ENCODE measurements around the gene SMOC2. TPM values are rescaled to one million over a fixed set of nuclear protein-coding genes. Genes with fewer than 3 reads are reported as not detected.

Gene SMOC2
- total RNA-seq, 4 donors from 2014 or later: 45.8 to 382 (median 160) TPM

DNA sequence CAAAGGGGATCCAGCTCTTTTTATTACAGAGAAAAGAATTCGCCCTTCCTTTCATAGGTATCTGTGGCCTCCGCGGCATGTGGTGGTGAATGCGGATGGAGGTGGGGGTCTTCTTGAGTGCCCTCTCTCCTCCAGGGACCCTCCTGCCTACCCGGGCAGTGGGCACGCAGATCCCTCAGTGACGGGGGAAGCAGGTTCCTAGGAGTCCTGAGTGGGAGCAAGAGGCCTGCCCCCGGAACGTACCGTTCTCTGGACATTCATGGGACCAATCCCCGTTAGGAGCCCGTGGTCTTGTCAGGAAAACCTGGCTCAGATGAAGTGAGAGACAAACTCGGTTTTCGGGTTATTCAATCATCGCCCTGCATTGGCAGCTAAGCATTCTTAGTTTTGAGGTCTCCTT is 56.4 kb downstream of the SMOC2 start:
- WGBS, 2 donors (ENCODE audit: low coverage in 1 of 2): 90 to 93% methylated on average over 3 to 7 of the region's 15 CpGs
- Histone ChIP-seq H3K27ac (no peak overlapping the region), H3K4me1 (peaks cover 0 to 25% (median 3%) of the 10 kb centered on the region in 3 donors), H3K4me3 (no peak overlapping the region), H3K36me3 (no peaks in the 10 kb centered on the region), H3K9me3 (no peaks in the 10 kb centered on the region), H3K27me3 (no peaks in the 10 kb centered on the region)
- ATAC-seq: no peak
- TF ChIP-seq POLR2A (IDR thresholded peaks at IDR 0.05): no peak
- TF ChIP-seq, protein P1, sequence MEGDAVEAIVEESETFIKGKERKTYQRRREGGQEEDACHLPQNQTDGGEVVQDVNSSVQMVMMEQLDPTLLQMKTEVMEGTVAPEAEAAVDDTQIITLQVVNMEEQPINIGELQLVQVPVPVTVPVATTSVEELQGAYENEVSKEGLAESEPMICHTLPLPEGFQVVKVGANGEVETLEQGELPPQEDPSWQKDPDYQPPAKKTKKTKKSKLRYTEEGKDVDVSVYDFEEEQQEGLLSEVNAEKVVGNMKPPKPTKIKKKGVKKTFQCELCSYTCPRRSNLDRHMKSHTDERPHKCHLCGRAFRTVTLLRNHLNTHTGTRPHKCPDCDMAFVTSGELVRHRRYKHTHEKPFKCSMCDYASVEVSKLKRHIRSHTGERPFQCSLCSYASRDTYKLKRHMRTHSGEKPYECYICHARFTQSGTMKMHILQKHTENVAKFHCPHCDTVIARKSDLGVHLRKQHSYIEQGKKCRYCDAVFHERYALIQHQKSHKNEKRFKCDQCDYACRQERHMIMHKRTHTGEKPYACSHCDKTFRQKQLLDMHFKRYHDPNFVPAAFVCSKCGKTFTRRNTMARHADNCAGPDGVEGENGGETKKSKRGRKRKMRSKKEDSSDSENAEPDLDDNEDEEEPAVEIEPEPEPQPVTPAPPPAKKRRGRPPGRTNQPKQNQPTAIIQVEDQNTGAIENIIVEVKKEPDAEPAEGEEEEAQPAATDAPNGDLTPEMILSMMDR (IDR thresholded peaks at IDR 0.05): no peak
- TF ChIP-seq EP300 (IDR thresholded peaks at IDR 0.05): no peak
- no peak for TF ChIP-seq POLR2AphosphoS5 (IDR thresholded peaks at IDR 0.05)

DNA sequence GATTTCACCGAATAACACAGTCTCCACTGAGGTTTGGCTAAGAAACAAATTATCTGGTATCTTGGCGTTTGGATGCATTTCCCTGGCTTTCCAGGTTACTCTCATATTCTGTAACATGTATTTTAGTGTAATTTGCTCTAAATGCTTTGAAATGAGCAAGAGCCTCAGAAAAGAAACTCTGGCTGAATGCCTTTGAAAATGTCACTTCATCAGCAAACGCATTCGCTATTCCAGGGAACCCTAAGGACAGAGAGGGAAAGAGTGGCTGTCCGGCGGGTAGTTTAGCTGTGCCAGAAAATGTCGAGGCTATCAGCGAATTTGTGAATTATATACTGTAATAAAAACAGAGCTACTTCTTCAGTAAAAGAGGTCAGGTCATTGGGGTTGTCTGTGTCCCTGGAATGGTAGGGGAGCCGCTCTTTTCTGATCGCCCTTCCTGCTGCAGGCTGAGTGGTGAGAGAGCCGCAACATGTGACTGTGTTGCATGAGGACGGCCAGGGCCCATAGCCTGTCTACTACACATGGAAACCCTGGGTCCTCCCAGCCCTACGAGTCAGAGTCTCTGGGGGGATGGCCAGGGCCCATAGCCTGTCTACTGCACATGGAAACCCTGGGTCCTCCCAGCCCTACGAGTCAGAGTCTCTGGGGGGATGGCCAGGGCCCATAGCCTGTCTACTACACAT is 57.3 kb downstream of the SMOC2 start:
- no peak overlapping the region for H3K4me3 ChIP-seq
- no peaks in the 10 kb centered on the region for H3K36me3 ChIP-seq
- no peaks in the 10 kb centered on the region for H3K9me3 ChIP-seq
- TF ChIP-seq, protein P1 (IDR thresholded peaks at IDR 0.05): no peak
- TF ChIP-seq POLR2A (IDR thresholded peaks at IDR 0.05) (no peak), POLR2AphosphoS5 (IDR thresholded peaks at IDR 0.05) (no peak), EP300 (IDR thresholded peaks at IDR 0.05) (no peak)
- H3K4me1 ChIP-seq: peaks cover 0 to 25% (median 3%) of the 10 kb centered on the region in 3 donors
- ATAC-seq: no peak
- no peaks in the 10 kb centered on the region for H3K27me3 ChIP-seq
- 84 to 86% methylated on average over 6 to 10 of the region's 14 CpGs for WGBS, 2 donors (ENCODE audit: low coverage in 1 of 2)
- H3K27ac ChIP-seq: no peak overlapping the region

DNA sequence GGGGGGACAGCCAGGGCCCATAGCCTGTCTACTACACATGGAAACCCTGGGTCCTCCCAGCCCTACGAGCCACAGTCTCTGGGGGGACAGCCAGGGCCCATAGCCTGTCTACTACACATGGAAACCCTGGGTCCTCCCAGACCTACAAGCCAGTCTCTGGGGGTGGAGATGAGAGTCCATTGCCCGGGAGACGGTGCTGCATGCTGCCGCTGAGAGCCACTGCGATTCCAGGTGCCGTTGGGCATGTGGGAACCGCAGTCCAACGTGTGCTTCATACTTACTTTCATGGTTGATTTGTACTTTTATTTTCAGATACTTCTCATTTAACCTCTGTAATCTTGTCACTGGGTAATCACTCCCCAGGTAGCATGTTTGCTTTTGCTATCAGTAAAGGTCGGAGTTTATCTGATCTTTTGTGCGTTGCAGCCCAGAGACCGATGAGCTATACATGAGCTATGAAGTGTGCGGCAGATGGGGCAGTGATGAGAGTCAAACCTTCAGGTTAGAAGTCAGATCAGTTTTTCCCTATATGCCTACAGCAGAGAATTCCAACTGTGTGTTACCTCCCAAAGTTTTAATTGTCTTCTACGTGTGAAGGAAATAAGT is 58.2 kb downstream of the SMOC2 start:
- no peak for ATAC-seq
- TF ChIP-seq, protein P1 (IDR thresholded peaks at IDR 0.05): no peak
- TF ChIP-seq POLR2A (IDR thresholded peaks at IDR 0.05): no peak
- Histone ChIP-seq H3K4me1 (peaks cover 0 to 20% (median 3%) of the 10 kb centered on the region in 3 donors), H3K9me3 (no peaks in the 10 kb centered on the region), H3K36me3 (no peaks in the 10 kb centered on the region), H3K27me3 (no peaks in the 10 kb centered on the region), H3K27ac (no peak overlapping the region), H3K4me3 (no peak overlapping the region)
- 61 to 80% methylated on average over 3 to 9 of the region's 13 CpGs for WGBS, 2 donors (ENCODE audit: low coverage in 1 of 2)

DNA sequence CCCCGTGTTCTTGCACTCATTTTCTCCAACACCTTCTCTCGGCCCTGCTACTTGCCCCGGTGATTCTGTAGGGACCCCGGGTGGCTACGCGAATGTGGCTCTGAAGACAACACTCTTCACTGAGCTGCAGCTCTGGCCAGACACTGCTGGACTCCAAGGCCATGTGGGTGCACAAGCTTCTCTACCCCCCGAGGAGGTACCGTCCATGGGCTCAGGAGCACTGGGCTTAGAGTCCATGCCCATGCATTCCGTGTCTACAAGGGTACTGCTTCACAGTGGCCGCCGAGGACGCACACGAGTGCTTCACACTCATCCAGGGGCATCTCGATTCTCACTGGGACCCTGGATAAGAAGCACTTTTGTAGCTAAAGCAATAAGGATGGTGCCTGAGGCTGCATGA is 59.5 kb downstream of the SMOC2 start:
- H3K4me3 ChIP-seq: no peak overlapping the region
- H3K27ac ChIP-seq: no peak overlapping the region
- no peaks in the 10 kb centered on the region for H3K36me3 ChIP-seq
- H3K27me3 ChIP-seq: no peaks in the 10 kb centered on the region
- H3K4me1 ChIP-seq: peaks cover 0 to 15% (median 3%) of the 10 kb centered on the region in 3 donors
- WGBS, 2 donors (ENCODE audit: low coverage in 1 of 2): 86 to 94% methylated on average over 1 to 8 of the region's 14 CpGs
- no peaks in the 10 kb centered on the region for H3K9me3 ChIP-seq
- ATAC-seq: peak; percentile 46
- TF ChIP-seq EP300 (IDR thresholded peaks at IDR 0.05): no peak
- TF ChIP-seq POLR2AphosphoS5 (IDR thresholded peaks at IDR 0.05): no peak
- TF ChIP-seq, protein P1 (IDR thresholded peaks at IDR 0.05): no peak
- TF ChIP-seq POLR2A (IDR thresholded peaks at IDR 0.05): no peak

DNA sequence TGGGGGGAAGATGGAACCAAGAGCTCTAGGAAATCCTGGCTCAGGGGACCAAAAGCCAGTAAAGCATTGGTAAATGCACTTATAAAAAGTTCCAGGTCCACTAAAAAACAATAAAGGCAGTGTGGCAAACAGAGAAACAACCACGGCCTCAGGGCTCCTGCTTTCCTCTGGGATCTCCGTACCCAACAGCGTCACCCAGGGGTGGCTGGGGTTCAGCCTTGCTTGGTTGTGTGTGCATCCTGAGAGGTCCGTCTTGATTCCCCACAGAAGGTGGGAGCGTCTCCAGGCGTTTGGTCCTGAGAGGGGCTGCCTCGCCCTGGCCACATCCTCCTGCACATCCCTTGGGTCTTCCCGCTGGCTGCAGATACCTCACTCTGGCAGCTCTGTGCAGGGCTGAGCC is 60.6 kb downstream of the SMOC2 start:
- 85 to 100% methylated on average over 4 to 8 of the region's 8 CpGs for WGBS, 2 donors (ENCODE audit: low coverage in 1 of 2)

More for the DNA sequence above, 60.6 kb downstream of the SMOC2 start:
- no peak for ATAC-seq
- H3K36me3 ChIP-seq: no peaks in the 10 kb centered on the region
- H3K4me1 ChIP-seq: peaks cover 0 to 7% (median 3%) of the 10 kb centered on the region in 3 donors
- H3K4me3 ChIP-seq: no peak overlapping the region
- no peaks in the 10 kb centered on the region for H3K27me3 ChIP-seq
- no peaks in the 10 kb centered on the region for H3K9me3 ChIP-seq
- TF ChIP-seq POLR2A (IDR thresholded peaks at IDR 0.05) (no peak), EP300 (IDR thresholded peaks at IDR 0.05) (no peak)
- TF ChIP-seq, protein P1 (IDR thresholded peaks at IDR 0.05): no peak
- no peak overlapping the region for H3K27ac ChIP-seq
